Uterus (tissue), 2 donors: ENCODE data around the gene AGBL4.

ENCODE experiments used
- CTCF ChIP-seq, 4 experiments: fragments of 200-600 bp in 2 of 4; fragments of 450-650 bp in 2 of 4; sonication (generic) in 2 of 4; IDR thresholded peaks; one replicate each; pipeline ENCODE4 v1.5.1; 2016 to 2019; ENCODE audit warnings: antibody characterized with exemption in 4 of 4, mild to moderate bottlenecking in 2 of 4, moderate library complexity in 1 of 4
- POLR2A ChIP-seq, 2 donors: fragments of 450-650 bp; IDR thresholded peaks; one replicate each; pipeline ENCODE4 v1.6.1; 2016; ENCODE audit warnings: antibody characterized with exemption in 2 of 2, mild to moderate bottlenecking in 1 of 2, moderate library complexity in 1 of 2

GRCh38 chr1:49181033-49181432, 842.7 kb downstream of the AGBL4 start:
- TF ChIP-seq CTCF (IDR thresholded peaks at IDR 0.05) (no peak), POLR2A (IDR thresholded peaks at IDR 0.05) (no peak)
